ENCODE data around the gene EHBP1. TPM values are rescaled to one million over a fixed set of nuclear protein-coding genes. Genes with fewer than 3 reads are reported as not detected.

The EHBP1 gene
- total RNA-seq, 2 donors from 2014 or later, result 34.6 to 49.8 TPM

DNA sequence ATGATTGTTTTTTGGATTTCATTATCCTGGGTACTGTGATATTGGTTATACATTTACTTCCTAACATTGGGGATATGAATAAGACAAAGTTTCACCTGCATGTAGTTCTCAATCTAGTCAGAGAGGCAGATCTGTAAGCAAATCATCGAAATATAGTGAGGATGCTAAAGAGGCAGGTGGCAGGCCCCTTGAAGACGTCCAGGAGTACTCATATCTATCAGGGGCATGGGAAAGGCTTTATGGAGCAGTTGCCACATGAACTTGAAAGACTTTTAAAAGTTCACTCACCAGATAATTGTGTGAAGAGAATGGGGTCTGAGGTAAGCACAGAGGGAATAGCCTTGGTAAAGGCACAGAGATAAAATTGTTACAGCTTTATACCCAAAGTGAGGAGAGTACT lies 78.8 kb downstream of the EHBP1 start:
- H3K27me3 ChIP-seq (ENCODE audit: control insufficient read depth, insufficient read depth, low read length, poor library complexity, severe bottlenecking), result no peaks in the 10 kb centered on the region
- peaks cover 10% of the 10 kb centered on the region for H3K36me3 Mint-ChIP-seq (ENCODE audit: low read depth)
- H3K4me3 Mint-ChIP-seq, result no peak overlapping the region
- no peak overlapping the region for H3K27ac Mint-ChIP-seq
- WGBS, 2 experiments (ENCODE audit: insufficient coverage in 1 of 2, insufficient read length in 1 of 2), result 44 to 50% methylated on average over 2 of the region's 2 CpGs
- no peak for DNase-seq
- TF ChIP-seq CTCF (conservative IDR thresholded peaks at IDR 0.05), result no peak
- no peak overlapping the region for H3K9ac ChIP-seq (ENCODE audit: extremely low read depth, low read length, poor library complexity, severe bottlenecking)
- no peaks in the 10 kb centered on the region for H3K4me1 ChIP-seq (ENCODE audit: control insufficient read depth, insufficient read depth, low read length)
- H3K9me3 Mint-ChIP-seq, result peaks cover 11% of the 10 kb centered on the region
- H3K27ac ChIP-seq (ENCODE audit: low read depth, low read length), result no peak overlapping the region
- no peaks in the 10 kb centered on the region for H3K27me3 Mint-ChIP-seq (ENCODE audit: insufficient read depth)
- H3K4me3 ChIP-seq (ENCODE audit: low read length), result no peak overlapping the region
- H3K36me3 ChIP-seq (ENCODE audit: control insufficient read depth, insufficient read depth, low read length), result no peaks in the 10 kb centered on the region
- H3K9me3 ChIP-seq (ENCODE audit: control insufficient read depth, low read length), result peaks cover 15% of the 10 kb centered on the region
- no peaks in the 10 kb centered on the region for H3K4me1 Mint-ChIP-seq

DNA sequence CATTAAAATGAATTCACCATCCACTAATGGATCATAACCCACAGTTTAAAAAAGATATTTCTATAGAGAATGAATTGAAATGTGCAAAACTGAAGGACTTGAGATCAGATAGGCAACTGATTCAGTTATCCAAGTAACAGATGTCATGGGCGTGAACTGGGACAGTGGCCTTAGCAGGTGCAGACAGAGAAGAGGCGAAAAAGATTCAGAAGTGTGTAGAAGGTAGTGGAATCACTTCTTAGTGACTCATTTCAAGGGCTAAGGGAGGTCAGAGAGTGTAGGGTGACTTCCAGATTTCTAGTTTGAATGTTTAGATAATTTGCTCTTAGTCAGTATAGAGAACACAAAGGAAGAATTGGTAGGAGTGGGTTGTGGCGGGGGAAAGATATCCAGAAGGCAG lies 79.7 kb downstream of the EHBP1 start:
- TF ChIP-seq CTCF (conservative IDR thresholded peaks at IDR 0.05), result no peak
- H3K27me3 ChIP-seq (ENCODE audit: control insufficient read depth, insufficient read depth, low read length, poor library complexity, severe bottlenecking), result no peaks in the 10 kb centered on the region
- no peaks in the 10 kb centered on the region for H3K4me1 ChIP-seq (ENCODE audit: control insufficient read depth, insufficient read depth, low read length)
- H3K4me3 ChIP-seq (ENCODE audit: low read length), result no peak overlapping the region
- H3K36me3 Mint-ChIP-seq (ENCODE audit: low read depth), result peaks cover 10% of the 10 kb centered on the region
- no peak overlapping the region for H3K4me3 Mint-ChIP-seq
- no peaks in the 10 kb centered on the region for H3K36me3 ChIP-seq (ENCODE audit: control insufficient read depth, insufficient read depth, low read length)
- no peak overlapping the region for H3K27ac Mint-ChIP-seq
- H3K27me3 Mint-ChIP-seq (ENCODE audit: insufficient read depth), result no peaks in the 10 kb centered on the region
- peaks cover 15% of the 10 kb centered on the region for H3K9me3 ChIP-seq (ENCODE audit: control insufficient read depth, low read length)
- no peaks in the 10 kb centered on the region for H3K4me1 Mint-ChIP-seq
- peaks cover 11% of the 10 kb centered on the region for H3K9me3 Mint-ChIP-seq
- WGBS, 2 experiments (ENCODE audit: insufficient coverage in 1 of 2, insufficient read length in 1 of 2), result 95% methylated on average over 3 of the region's 3 CpGs; no CpG with 5 or more reads in 1 of the 2 experiments
- H3K9ac ChIP-seq (ENCODE audit: extremely low read depth, low read length, poor library complexity, severe bottlenecking), result no peak overlapping the region
- no peak for DNase-seq
- no peak overlapping the region for H3K27ac ChIP-seq (ENCODE audit: low read depth, low read length)

DNA sequence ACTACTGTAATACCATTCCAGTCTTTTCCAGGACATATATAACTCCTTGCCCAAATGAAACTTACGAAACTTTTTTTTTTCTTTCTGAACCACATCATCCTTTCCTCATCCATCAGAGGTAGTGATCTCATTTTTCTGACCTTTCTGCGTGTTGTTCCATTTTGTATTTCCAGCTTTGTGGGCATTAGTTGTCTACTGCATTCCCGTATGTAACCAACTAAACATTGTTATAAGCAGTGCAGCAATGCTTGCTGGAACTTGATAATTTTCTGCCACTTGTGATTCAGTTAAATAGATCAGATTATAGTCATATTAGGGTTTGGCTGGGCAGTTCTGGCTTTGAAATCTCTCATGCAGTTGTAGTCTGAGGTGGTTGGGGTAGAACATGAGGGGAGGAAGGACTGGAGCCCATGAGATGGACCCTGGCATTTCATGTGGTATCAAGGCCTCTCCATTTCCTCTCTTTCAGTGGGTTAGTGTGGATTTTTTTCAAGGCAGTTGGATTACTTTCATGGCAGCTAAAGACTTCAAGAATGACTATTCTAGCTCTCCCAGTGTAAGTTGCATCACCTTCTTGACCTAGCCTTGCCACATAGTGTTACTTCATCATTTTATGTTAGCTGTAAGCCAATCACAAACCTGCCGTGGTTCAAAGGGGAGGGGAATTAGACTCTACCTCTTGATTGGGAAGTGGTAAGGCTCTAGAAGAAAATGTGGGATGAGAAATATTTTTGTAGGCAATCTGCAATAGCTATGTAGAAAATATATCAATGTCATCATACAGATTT lies 80.5 kb downstream of the EHBP1 start:
- no peak overlapping the region for H3K4me3 ChIP-seq (ENCODE audit: low read length)
- TF ChIP-seq CTCF (conservative IDR thresholded peaks at IDR 0.05), result no peak
- H3K9ac ChIP-seq (ENCODE audit: extremely low read depth, low read length, poor library complexity, severe bottlenecking), result no peak overlapping the region

More for the DNA sequence above, 80.5 kb downstream of the EHBP1 start:
- no peaks in the 10 kb centered on the region for H3K36me3 ChIP-seq (ENCODE audit: control insufficient read depth, insufficient read depth, low read length)
- H3K27ac Mint-ChIP-seq, result no peak overlapping the region
- H3K27ac ChIP-seq (ENCODE audit: low read depth, low read length), result no peak overlapping the region
- no peak for DNase-seq
- no peak overlapping the region for H3K4me3 Mint-ChIP-seq
- peaks cover 15% of the 10 kb centered on the region for H3K9me3 ChIP-seq (ENCODE audit: control insufficient read depth, low read length)
- H3K4me1 ChIP-seq (ENCODE audit: control insufficient read depth, insufficient read depth, low read length), result no peaks in the 10 kb centered on the region
- WGBS, 2 experiments (ENCODE audit: insufficient coverage in 1 of 2, insufficient read length in 1 of 2), result 94 to 100% methylated on average over 2 to 4 of the region's 4 CpGs
- H3K36me3 Mint-ChIP-seq (ENCODE audit: low read depth), result peaks cover 10% of the 10 kb centered on the region
- H3K9me3 Mint-ChIP-seq, result peaks cover 11% of the 10 kb centered on the region
- H3K4me1 Mint-ChIP-seq, result no peaks in the 10 kb centered on the region
- H3K27me3 Mint-ChIP-seq (ENCODE audit: insufficient read depth), result no peaks in the 10 kb centered on the region
- no peaks in the 10 kb centered on the region for H3K27me3 ChIP-seq (ENCODE audit: control insufficient read depth, insufficient read depth, low read length, poor library complexity, severe bottlenecking)

Measured in endodermal cell (in vitro differentiated cells).